A549 (cell line): Measurements from ENCODE around the gene MAPK8IP3. TPM values are rescaled to one million over a fixed set of nuclear protein-coding genes. Genes with fewer than 3 reads are reported as not detected.
A peak's percentile ranks its signal among the peaks of the same experiment; 100 is the strongest.

ENCODE experiments used
- ATAC-seq, 2 experiments: fragments of 200-7000 bp in 1 of 2; fragments of >200 bp in 1 of 2; cut with Nextera tagmentation in 1 of 2; cut with Tn5 transposase in 1 of 2; 3 replicates each; pipeline versions ENCODE4 v1.8.0 to v1.9.1; 2018 to 2020; ENCODE audit warnings: mild to moderate bottlenecking in 1 of 2, moderate library complexity in 1 of 2
- CTCF ChIA-PET: fragments of 300-600 bp; sonication (Branson Sonifier 250); formaldehyde crosslinking; extraction: SDS; loops from one replicate; lab custom pipeline; 2021; ENCODE audit warnings: antibody characterized with exemption, inconsistent platforms; lab: Yijun Ruan, JAX
- POLR2A ChIA-PET: fragments of 350-600 bp; formaldehyde crosslinking; extraction: SDS; loops from one replicate; lab custom pipeline; 2021; ENCODE audit warnings: antibody characterized with exemption, inconsistent platforms; lab: Yijun Ruan, JAX
- DNase-seq, 2 experiments: peaks; one replicate each; pipeline versions ENCODE4 v3.0.0 to v3.0.0-alpha.2; 2011 to 2016; ENCODE audit warnings: low read depth in 1 of 2, low spot score in 1 of 2
- FAIRE-seq: peaks from 2 replicates; lab custom pipeline; 2011; peaks lifted over from hg19 to GRCh38; lab: Jason Lieb, UNC
- H3K27ac ChIP-seq, 2 experiments: fragments of >200 bp; sonication (Bioruptor Twin); formaldehyde crosslinking; 3 replicates each; pipeline ENCODE4 v1.5.1; 2016 to 2017
- H3K4me1 ChIP-seq: fragments of >200 bp; sonication (Bioruptor Twin); formaldehyde crosslinking; 3 replicates; pipeline ENCODE4 v1.6.1; 2016
- H3K4me2 ChIP-seq: fragments of >200 bp; sonication (Bioruptor Twin); formaldehyde crosslinking; 3 replicates; pipeline ENCODE4 v1.6.1; 2016
- H3K4me3 ChIP-seq: fragments of >200 bp; sonication (Bioruptor Twin); formaldehyde crosslinking; 3 replicates; pipeline ENCODE4 v1.5.1; 2016
- H3K9me3 ChIP-seq: fragments of >200 bp; sonication (Bioruptor Twin); formaldehyde crosslinking; 3 replicates; pipeline ENCODE4 v1.6.1; 2016
- BCL3 ChIP-seq: fragments of >200 bp; sonication (Bioruptor Twin); formaldehyde crosslinking; IDR thresholded peaks from 3 replicates; pipeline ENCODE4 v1.6.1; 2016
- CBX2 ChIP-seq: fragments of 200-600 bp; sonication (generic); IDR thresholded peaks from 2 replicates; pipeline ENCODE4 v1.6.1; 2016; ENCODE audit warnings: low read depth, mild to moderate bottlenecking, borderline replicate concordance
- CBX8 ChIP-seq: fragments of 200-600 bp; sonication (generic); IDR thresholded peaks from 2 replicates; pipeline ENCODE4 v1.6.1; 2016
- CHD2 ChIP-seq: fragments of 150-350 bp; IDR thresholded peaks from 2 replicates; pipeline ENCODE4 v1.6.1; 2014; ENCODE audit warnings: low read length; ENCODE audit not compliant: partially characterized antibody
- E2F6 ChIP-seq: IDR thresholded peaks from 2 replicates; pipeline ENCODE4 v1.6.1; 2012; ENCODE audit warnings: low read depth, borderline replicate concordance
- EHF ChIP-seq: fragments of 250-450 bp; sonication (Bioruptor Pico); IDR thresholded peaks from 2 replicates; pipeline ENCODE4 v1.5.0; 2020; ENCODE audit warnings: mild to moderate bottlenecking
- ELK1 ChIP-seq: fragments of 150-350 bp; IDR thresholded peaks from 2 replicates; pipeline ENCODE4 v1.6.1; 2014; ENCODE audit warnings: low read depth, mild to moderate bottlenecking, low read length
- FOXS1 ChIP-seq: fragments of 250-450 bp; sonication (Bioruptor Pico); IDR thresholded peaks from 2 replicates; pipeline ENCODE4 v1.5.0; 2020; ENCODE audit warnings: mild to moderate bottlenecking, moderate library complexity
- HDAC2 ChIP-seq: fragments of 200-600 bp; sonication (generic); IDR thresholded peaks from 2 replicates; pipeline ENCODE4 v1.6.1; 2016
- HEYL ChIP-seq: fragments of 250-450 bp; sonication (Bioruptor Pico); IDR thresholded peaks from 2 replicates; pipeline ENCODE4 v1.8.0; 2021; ENCODE audit warnings: mild to moderate bottlenecking, moderate library complexity
- HOXA7 ChIP-seq: fragments of 250-450 bp; sonication (Bioruptor Pico); IDR thresholded peaks from 2 replicates; pipeline ENCODE4 v1.5.0; 2020; ENCODE audit warnings: mild to moderate bottlenecking, moderate library complexity
- HOXB13 ChIP-seq: fragments of 250-450 bp; sonication (Bioruptor Pico); IDR thresholded peaks from 2 replicates; pipeline ENCODE4 v1.5.0; 2020; ENCODE audit warnings: low read depth, mild to moderate bottlenecking, moderate library complexity
- HOXB5 ChIP-seq: fragments of 250-450 bp; sonication (Bioruptor Pico); IDR thresholded peaks from 2 replicates; pipeline ENCODE4 v1.5.0; 2020; ENCODE audit warnings: mild to moderate bottlenecking, moderate library complexity
- KDM1A ChIP-seq: fragments of 200-600 bp; sonication (generic); IDR thresholded peaks from 2 replicates; pipeline ENCODE4 v1.6.1; 2016; ENCODE audit warnings: low read depth, mild to moderate bottlenecking
- MAFK ChIP-seq: fragments of 450-650 bp; IDR thresholded peaks from 2 replicates; pipeline ENCODE4 v1.6.1; 2014; ENCODE audit not compliant: partially characterized antibody
- MYC ChIP-seq: IDR thresholded peaks from 2 replicates; pipeline ENCODE4 v1.6.1; 2012; ENCODE audit warnings: mild to moderate bottlenecking, inconsistent platforms, low read length, improper control_type of control experiment, borderline replicate concordance
- NPAS2 ChIP-seq: fragments of 250-450 bp; sonication (Bioruptor Pico); IDR thresholded peaks from 2 replicates; pipeline ENCODE4 v1.8.0; 2022; ENCODE audit warnings: mild to moderate bottlenecking, moderate library complexity, borderline replicate concordance
- POLR2A ChIP-seq: IDR thresholded peaks from 2 replicates; pipeline ENCODE4 v1.6.1; 2012; ENCODE audit warnings: mild to moderate bottlenecking, low read length
- RAD21 ChIP-seq, 2 experiments: fragments of >200 bp in 1 of 2; sonication (Bioruptor Twin) in 1 of 2; formaldehyde crosslinking in 1 of 2; IDR thresholded peaks in 1 of 2; conservative IDR thresholded peaks in 1 of 2; 2 replicates in 1 of 2; 3 replicates in 1 of 2; pipeline ENCODE4 v1.6.1; 2012 to 2018; ENCODE audit warnings: inconsistent platforms in 1 of 2
- RARB ChIP-seq: fragments of 250-450 bp; sonication (Bioruptor Pico); IDR thresholded peaks from 2 replicates; pipeline ENCODE4 v1.8.0; 2021; ENCODE audit warnings: mild to moderate bottlenecking, moderate library complexity
- RFX5 ChIP-seq: fragments of 450-650 bp; IDR thresholded peaks from 2 replicates; pipeline ENCODE4 v1.7.1; 2014; ENCODE audit warnings: antibody characterized with exemption, mild to moderate bottlenecking, moderate library complexity
- RNF2 ChIP-seq: fragments of 200-600 bp; sonication (generic); IDR thresholded peaks from 2 replicates; pipeline ENCODE4 v1.6.1; 2016; ENCODE audit warnings: low read depth, mild to moderate bottlenecking, antibody characterized with exemption, moderate library complexity, borderline replicate concordance
- TP53 ChIP-seq: fragments of 250-450 bp; sonication (Bioruptor Pico); IDR thresholded peaks from 2 replicates; pipeline ENCODE4 v1.5.0; 2021; ENCODE audit warnings: mild to moderate bottlenecking, moderate library complexity
- ZFP36 ChIP-seq: fragments of 450-650 bp; IDR thresholded peaks from 2 replicates; pipeline ENCODE4 v1.6.1; 2014; ENCODE audit warnings: borderline replicate concordance; ENCODE audit not compliant: partially characterized antibody
- ZNF302 ChIP-seq: fragments of 250-450 bp; sonication (Bioruptor Pico); IDR thresholded peaks from 2 replicates; pipeline ENCODE4 v1.9.0; 2021; ENCODE audit warnings: inconsistent platforms, mild to moderate bottlenecking, moderate library complexity
- ZSCAN20 ChIP-seq: fragments of 250-450 bp; sonication (Bioruptor Pico); IDR thresholded peaks from 2 replicates; pipeline ENCODE4 v1.8.0; 2022; ENCODE audit warnings: mild to moderate bottlenecking, moderate library complexity
- WGBS: methylation state at CpG from one replicate; pipeline ENCODE4 v1.1.6; 2017; ENCODE audit errors: missing lambda C conversion rate; 5-methylcytosine and 5-hydroxymethylcytosine counted together
- polyA plus RNA-seq, 4 experiments: library from polyadenylated mRNA; depleted of rRNA in 3 of 4; stranded (reverse); fragments of >200 nt; fragmentation: RNase III in 1 of 4; extraction: RNeasy Plus Mini Kit Qiagen cat#74134 plus additional on column Dnase treatment in 1 of 4; gene quantifications; 2 replicates in 3 of 4; 3 replicates in 1 of 4; pipeline ENCODE4 v1.2.3, GENCODE V29; 2011 to 2017
- TF ChIP-seq, protein P1 (sequence below): IDR thresholded peaks from 2 replicates; pipeline ENCODE4 v1.6.1; 2012
- TF ChIP-seq, protein P2 (sequence below): fragments of >200 bp; sonication (Bioruptor Twin); formaldehyde crosslinking; IDR thresholded peaks from 2 replicates; pipeline ENCODE4 v1.6.1; 2016
- TF ChIP-seq, protein P3 (sequence below): fragments of 250-450 bp; sonication (Bioruptor Pico); IDR thresholded peaks from 2 replicates; pipeline ENCODE4 v1.5.0; 2020; ENCODE audit warnings: low read depth, mild to moderate bottlenecking, moderate library complexity

The MAPK8IP3 gene
- polyA plus RNA-seq, 2 of the 4 experiments (the other 2 are of a cell fraction), result 12.0 to 53.3 TPM

GRCh38 chr16:1666316-1666715, 39.7 kb upstream of the MAPK8IP3 start:
- no peaks in the 10 kb centered on the region for H3K4me1 ChIP-seq
- CTCF ChIA-PET, result interaction anchor here (1.3 to 2.7 kb wide), 3 partner anchors 9 to 98 kb away, joined by 3 to 11 read pairs (median 4); partner anchors contain the start of gene MAPK8IP3
- TF ChIP-seq HOXB13 (CRISPR knock-in tag) (no peak), HDAC2 (no peak), HOXB5 (CRISPR knock-in tag) (no peak)
- TF ChIP-seq, all 56 proteins: peak for 0
- Histone ChIP-seq H3K4me2 (no peak overlapping the region), H3K27ac (no peak overlapping the region), H3K4me3 (no peak overlapping the region), H3K9me3 (no peaks in the 10 kb centered on the region)
- ATAC-seq (no peak), DNase-seq (no peak), FAIRE-seq (no peak)
- POLR2A ChIA-PET, result no interaction called here
- WGBS, result 94% methylated on average over 11 of the region's 13 CpGs

GRCh38 chr16:1667271-1667670, 38.7 kb upstream of the MAPK8IP3 start:
- no peaks in the 10 kb centered on the region for H3K4me1 ChIP-seq
- no peak for FAIRE-seq
- CTCF ChIA-PET, result interaction anchor here (1.3 to 2.7 kb wide), 4 partner anchors 10 to 97 kb away, joined by 3 to 11 read pairs (median 4); partner anchors contain the start of gene MAPK8IP3
- no peaks in the 10 kb centered on the region for H3K9me3 ChIP-seq
- H3K4me3 ChIP-seq, result no peak overlapping the region
- DNase-seq, result no peak
- TF ChIP-seq HEYL (CRISPR knock-in tag) (no peak), ZSCAN20 (CRISPR knock-in tag) (no peak), RAD21 (conservative IDR thresholded peaks at IDR 0.05 in 1 of 2, IDR thresholded peaks at IDR 0.05 in 1 of 2) (no peak), POLR2A (no peak), E2F6 (no peak), MYC (no peak), FOXS1 (CRISPR knock-in tag) (no peak), RFX5 (no peak), ZFP36 (no peak), CBX2 (no peak), EHF (CRISPR knock-in tag) (no peak), ZNF302 (no peak), BCL3 (no peak), RARB (CRISPR knock-in tag) (no peak), CBX8 (no peak), KDM1A (no peak), NPAS2 (CRISPR knock-in tag) (no peak), MAFK (no peak)
- TF ChIP-seq, protein P1, sequence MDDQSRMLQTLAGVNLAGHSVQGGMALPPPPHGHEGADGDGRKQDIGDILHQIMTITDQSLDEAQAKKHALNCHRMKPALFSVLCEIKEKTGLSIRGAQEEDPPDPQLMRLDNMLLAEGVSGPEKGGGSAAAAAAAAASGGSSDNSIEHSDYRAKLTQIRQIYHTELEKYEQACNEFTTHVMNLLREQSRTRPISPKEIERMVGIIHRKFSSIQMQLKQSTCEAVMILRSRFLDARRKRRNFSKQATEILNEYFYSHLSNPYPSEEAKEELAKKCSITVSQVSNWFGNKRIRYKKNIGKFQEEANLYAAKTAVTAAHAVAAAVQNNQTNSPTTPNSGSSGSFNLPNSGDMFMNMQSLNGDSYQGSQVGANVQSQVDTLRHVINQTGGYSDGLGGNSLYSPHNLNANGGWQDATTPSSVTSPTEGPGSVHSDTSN, result no peak
- TF ChIP-seq, protein P2, sequence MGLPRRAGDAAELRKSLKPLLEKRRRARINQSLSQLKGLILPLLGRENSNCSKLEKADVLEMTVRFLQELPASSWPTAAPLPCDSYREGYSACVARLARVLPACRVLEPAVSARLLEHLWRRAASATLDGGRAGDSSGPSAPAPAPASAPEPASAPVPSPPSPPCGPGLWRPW, result no peak
- no peak overlapping the region for H3K27ac ChIP-seq
- peak; percentile 46 to 79; a peak in 4 of 6 replicates for ATAC-seq
- POLR2A ChIA-PET, result no interaction called here
- H3K4me2 ChIP-seq, result no peak overlapping the region
- WGBS, result 81% methylated on average over 8 of the region's 8 CpGs

DNA sequence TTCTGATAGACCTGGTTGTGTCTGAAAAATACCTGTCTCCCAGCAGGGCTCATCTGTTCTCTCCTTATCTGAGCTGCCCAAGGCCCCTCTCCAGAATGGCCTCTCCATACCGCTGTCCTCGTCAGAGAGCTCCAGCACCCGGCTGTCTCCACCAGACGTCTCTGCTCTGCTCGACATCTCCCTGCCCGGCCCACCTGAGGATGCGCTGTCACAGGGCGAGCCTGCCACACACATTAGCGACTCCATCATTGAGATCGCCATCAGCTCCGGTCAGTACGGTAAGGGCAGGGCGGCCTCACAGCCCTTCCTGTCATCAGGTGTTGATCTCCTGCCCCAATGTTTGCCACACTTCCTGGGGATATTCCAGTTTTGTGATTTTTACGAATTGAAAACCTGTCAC, 38.1 kb upstream of the MAPK8IP3 start:
- ChIA-PET POLR2A (no interaction called here), CTCF (interaction anchor here (1.3 to 2.7 kb wide), 5 partner anchors 9 to 38 kb away, joined by 3 to 11 read pairs (median 4); partner anchors contain the start of gene MAPK8IP3)
- H3K9me3 ChIP-seq, result no peaks in the 10 kb centered on the region
- DNase-seq (no peak), FAIRE-seq (no peak), ATAC-seq (no peak)
- H3K4me2 ChIP-seq, result no peak overlapping the region
- WGBS, result 95% methylated on average over 14 of the region's 14 CpGs
- no peak overlapping the region for H3K27ac ChIP-seq
- H3K4me1 ChIP-seq, result no peaks in the 10 kb centered on the region
- H3K4me3 ChIP-seq, result no peak overlapping the region
- TF ChIP-seq HOXA7 (CRISPR knock-in tag), result no peak
- TF ChIP-seq, protein P3, sequence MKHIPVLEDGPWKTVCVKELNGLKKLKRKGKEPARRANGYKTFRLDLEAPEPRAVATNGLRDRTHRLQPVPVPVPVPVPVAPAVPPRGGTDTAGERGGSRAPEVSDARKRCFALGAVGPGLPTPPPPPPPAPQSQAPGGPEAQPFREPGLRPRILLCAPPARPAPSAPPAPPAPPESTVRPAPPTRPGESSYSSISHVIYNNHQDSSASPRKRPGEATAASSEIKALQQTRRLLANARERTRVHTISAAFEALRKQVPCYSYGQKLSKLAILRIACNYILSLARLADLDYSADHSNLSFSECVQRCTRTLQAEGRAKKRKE (CRISPR knock-in tag), result no peak
- TF ChIP-seq CHD2, result no peak
- no peak for TF ChIP-seq RNF2
- TF ChIP-seq HEYL (CRISPR knock-in tag), result no peak
- TF ChIP-seq TP53 (CRISPR knock-in tag), result no peak
- TF ChIP-seq ELK1, result no peak
- TF ChIP-seq CBX2, result no peak
